C4-2B (cell line): ENCODE measurements around the gene NFAM1.

Experiments
- H3K27ac ChIP-seq: fragments of 450-650 bp; 2 replicates; pipeline ENCODE4 v1.5.1; 2017
- CTCF ChIP-seq: fragments of 450-650 bp; conservative IDR thresholded peaks from 2 replicates; pipeline ENCODE4 v1.5.1; 2017; ENCODE audit warnings: mild to moderate bottlenecking
- ZFX ChIP-seq: fragments of 450-650 bp; IDR thresholded peaks from 2 replicates; pipeline ENCODE4 v1.6.1; 2017

Gene NFAM1

GRCh38 chr22:42450862-42451261 is 18.7 kb upstream of the NFAM1 start:
- H3K27ac ChIP-seq = no peak overlapping the region
- TF ChIP-seq ZFX (no peak), CTCF (no peak)

- TF ChIP-seq CTCF (no peak), ZFX (no peak)
- H3K27ac ChIP-seq = no peak overlapping the region; the same call in 1 of the 2 replicates
Observed at GRCh38 chr22:42446151-42446550, 13.9 kb upstream of the NFAM1 start.

GRCh38 chr22:42444077-42444904 is 12.1 kb upstream of the NFAM1 start:
- no peak for TF ChIP-seq ZFX
- peak; percentile 87 for TF ChIP-seq CTCF
- peak overlapping the region; percentile 56 for H3K27ac ChIP-seq

DNA sequence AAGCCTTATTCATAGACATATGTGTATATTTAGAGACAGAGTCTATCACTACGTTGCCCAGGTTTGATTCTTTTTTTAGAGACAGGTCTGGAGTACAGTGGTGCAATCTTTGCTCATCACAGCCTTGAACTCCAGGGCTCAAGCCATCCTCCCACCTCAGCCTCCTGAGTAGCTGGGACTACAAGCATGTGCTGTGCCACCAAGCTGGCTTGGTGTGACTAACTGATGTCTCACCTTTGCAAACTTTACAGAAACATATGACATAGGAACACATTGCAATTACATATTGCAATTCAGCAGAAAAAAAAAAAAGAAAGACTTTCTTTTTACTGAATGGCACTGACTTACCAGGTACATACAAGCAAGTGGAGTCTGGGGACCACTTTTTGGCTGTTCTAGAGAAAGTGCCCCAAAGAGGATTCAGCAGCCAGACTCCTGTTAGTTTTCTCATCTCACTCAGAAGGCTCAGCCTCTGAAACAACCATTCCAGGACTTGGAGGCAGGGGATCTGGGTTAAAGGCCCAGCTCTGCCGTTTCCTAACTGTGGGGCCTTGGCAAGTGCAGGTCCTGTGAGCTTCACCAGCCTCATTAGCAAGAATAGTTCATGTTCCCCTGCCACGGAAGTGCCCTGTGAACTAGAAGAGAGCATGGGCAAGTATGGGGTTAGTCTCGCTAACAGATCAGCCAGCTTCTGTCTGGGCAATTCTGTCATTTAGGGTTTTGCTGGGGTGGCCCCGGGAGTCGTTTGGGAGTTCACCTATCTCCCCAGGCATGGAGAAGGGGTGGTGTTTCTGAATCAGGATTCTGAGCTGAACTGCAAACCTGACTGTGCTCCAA is 11.3 kb upstream of the NFAM1 start:
- TF ChIP-seq CTCF (no peak), ZFX (no peak)
- peak overlapping the region; percentile 56 for H3K27ac ChIP-seq

GRCh38 chr22:42442748-42443147 is 10.5 kb upstream of the NFAM1 start:
- no peak overlapping the region for H3K27ac ChIP-seq
- TF ChIP-seq CTCF (no peak), ZFX (no peak)

GRCh38 chr22:42440728-42441127 is 8.5 kb upstream of the NFAM1 start:
- TF ChIP-seq CTCF = no peak
- TF ChIP-seq ZFX = no peak
- no peak overlapping the region for H3K27ac ChIP-seq
